Colonic mucosa (tissue), 4 donors: ENCODE measurements around the gene PPIP5K2. TPM values are rescaled to one million over a fixed set of nuclear protein-coding genes. Genes with fewer than 3 reads are reported as not detected.
A peak's percentile ranks its signal among the peaks of the same experiment; 100 is the strongest.

ENCODE experiments used
- DNase-seq: peaks from one replicate; pipeline ENCODE4 v3.0.0-alpha.2; 2020
- H3K27ac ChIP-seq: fragments of 200-600 bp; one replicate; pipeline ENCODE4 v1.8.0; 2021
- H3K27me3 ChIP-seq: fragments of 200-600 bp; one replicate; pipeline ENCODE4 v1.8.0; 2021
- H3K36me3 ChIP-seq: fragments of 200-600 bp; one replicate; pipeline ENCODE4 v1.8.0; 2021
- H3K4me1 ChIP-seq: fragments of 200-600 bp; one replicate; pipeline ENCODE4 v1.8.0; 2021; ENCODE audit warnings: mild to moderate bottlenecking
- H3K4me3 ChIP-seq: fragments of 200-600 bp; one replicate; pipeline ENCODE4 v1.8.0; 2021
- H3K9ac ChIP-seq, 2 donors: one replicate each; pipeline ENCODE4 v1.7.0; 2013; ENCODE audit warnings: control low read depth in 2 of 2, low read depth in 2 of 2, low read length in 2 of 2
- H3K9me3 ChIP-seq: fragments of 200-600 bp; one replicate; pipeline ENCODE4 v1.8.0; 2021
- intact Hi-C: fragments of 100-400 bp; cut with DNase I; formaldehyde crosslinking; loops from one replicate; pipeline ENCODE4 v1.14.1; 2022
- total RNA-seq, 2 donors: library from RNA; stranded (reverse); fragmentation: NEBNext Ultra II Directional in 1 of 2; extraction: Animal tissue kit (Norgen Biotek cat#: 25700) in 1 of 2; gene quantifications; one replicate each; pipeline ENCODE4 v1.2.1, GENCODE V29; 2021
- TF ChIP-seq, protein P1 (sequence below): fragments of 200-600 bp; IDR thresholded peaks from one replicate; pipeline ENCODE4 v1.8.0; 2022; ENCODE audit warnings: antibody characterized with exemption, mild to moderate bottlenecking
- donor health status: healthy.
- donor health status: DM: no; HTN: no; CAD: no.
- donor health status: DM: no; HTN: no; CAD: no.

The PPIP5K2 gene
- total RNA-seq, 2 donors from 2014 or later: 58.7 to 79.3 TPM

DNA sequence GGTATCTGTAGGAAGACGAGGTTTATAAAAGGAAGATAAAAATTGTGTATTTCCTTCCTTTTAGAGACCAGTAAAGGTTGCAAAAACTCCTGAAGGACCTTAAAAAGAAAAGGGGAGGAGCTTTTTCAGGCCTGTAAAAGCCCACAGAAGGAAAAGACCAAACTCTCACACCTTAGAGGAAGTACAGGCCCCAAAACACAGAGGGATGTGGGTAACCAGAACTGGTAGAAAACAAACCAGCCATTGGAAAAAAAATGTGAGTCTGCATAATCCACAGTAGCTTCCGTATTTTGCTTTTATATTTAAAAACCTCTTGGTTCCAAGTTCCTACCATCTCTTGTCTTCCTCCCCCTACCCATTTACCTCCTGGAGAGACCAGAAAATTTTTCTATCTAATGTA, 8.6 kb upstream of the PPIP5K2 start:
- Histone ChIP-seq H3K9ac (no peak overlapping the region), H3K27ac (no peak overlapping the region), H3K27me3 (no peaks in the 10 kb centered on the region), H3K36me3 (no peaks in the 10 kb centered on the region), H3K9me3 (no peaks in the 10 kb centered on the region), H3K4me3 (no peak overlapping the region), H3K4me1 (no peaks in the 10 kb centered on the region)
- DNase-seq: no peak
- TF ChIP-seq, protein P1, sequence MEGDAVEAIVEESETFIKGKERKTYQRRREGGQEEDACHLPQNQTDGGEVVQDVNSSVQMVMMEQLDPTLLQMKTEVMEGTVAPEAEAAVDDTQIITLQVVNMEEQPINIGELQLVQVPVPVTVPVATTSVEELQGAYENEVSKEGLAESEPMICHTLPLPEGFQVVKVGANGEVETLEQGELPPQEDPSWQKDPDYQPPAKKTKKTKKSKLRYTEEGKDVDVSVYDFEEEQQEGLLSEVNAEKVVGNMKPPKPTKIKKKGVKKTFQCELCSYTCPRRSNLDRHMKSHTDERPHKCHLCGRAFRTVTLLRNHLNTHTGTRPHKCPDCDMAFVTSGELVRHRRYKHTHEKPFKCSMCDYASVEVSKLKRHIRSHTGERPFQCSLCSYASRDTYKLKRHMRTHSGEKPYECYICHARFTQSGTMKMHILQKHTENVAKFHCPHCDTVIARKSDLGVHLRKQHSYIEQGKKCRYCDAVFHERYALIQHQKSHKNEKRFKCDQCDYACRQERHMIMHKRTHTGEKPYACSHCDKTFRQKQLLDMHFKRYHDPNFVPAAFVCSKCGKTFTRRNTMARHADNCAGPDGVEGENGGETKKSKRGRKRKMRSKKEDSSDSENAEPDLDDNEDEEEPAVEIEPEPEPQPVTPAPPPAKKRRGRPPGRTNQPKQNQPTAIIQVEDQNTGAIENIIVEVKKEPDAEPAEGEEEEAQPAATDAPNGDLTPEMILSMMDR: no peak
- intact Hi-C loops: no loop called here

DNA sequence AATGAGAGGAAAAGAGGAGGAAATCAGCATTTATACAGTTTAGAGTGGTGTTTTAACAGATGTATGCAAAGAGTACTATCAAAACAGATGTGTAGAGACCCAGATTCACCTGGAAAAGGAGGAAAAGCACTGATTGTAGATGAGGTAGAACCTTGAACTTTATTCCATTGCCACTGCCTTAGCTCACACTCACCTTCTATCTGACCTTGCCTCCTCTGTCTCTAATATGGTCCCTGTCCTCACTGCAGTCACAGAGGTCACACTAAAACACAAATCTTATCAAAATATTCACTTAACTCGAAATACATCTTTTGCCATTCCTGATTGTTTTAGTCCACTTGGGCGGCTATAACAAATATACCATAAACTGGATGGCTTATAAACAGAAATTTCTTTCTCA, 7.2 kb upstream of the PPIP5K2 start:
- Histone ChIP-seq H3K27me3 (no peaks in the 10 kb centered on the region), H3K36me3 (no peaks in the 10 kb centered on the region), H3K9ac (no peak overlapping the region), H3K27ac (no peak overlapping the region), H3K4me1 (no peaks in the 10 kb centered on the region), H3K4me3 (no peak overlapping the region), H3K9me3 (no peaks in the 10 kb centered on the region)
- TF ChIP-seq, protein P1: no peak
- intact Hi-C loops: no loop called here
- no peak for DNase-seq

DNA sequence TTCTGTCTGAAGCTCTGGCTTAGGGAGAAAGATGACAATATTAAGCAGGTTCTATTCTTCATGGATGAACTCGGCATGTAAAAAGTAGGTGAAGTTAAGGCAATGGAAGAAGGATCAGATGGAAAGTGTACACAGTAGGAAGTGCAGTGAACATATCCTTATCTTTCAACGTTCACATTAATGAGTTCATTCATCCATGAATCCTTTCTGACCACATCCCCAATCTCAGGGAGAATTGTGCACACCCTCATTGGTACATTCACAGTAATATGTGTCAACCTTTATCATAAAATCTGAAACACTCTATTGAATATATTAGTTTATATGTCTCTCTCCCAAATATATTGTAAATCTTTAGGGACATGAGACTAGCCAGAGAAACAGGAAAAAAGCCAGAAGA, 5.7 kb upstream of the PPIP5K2 start:
- Histone ChIP-seq H3K4me3 (no peak overlapping the region), H3K36me3 (no peaks in the 10 kb centered on the region), H3K27me3 (no peaks in the 10 kb centered on the region), H3K27ac (no peak overlapping the region), H3K9ac (no peak overlapping the region), H3K9me3 (no peaks in the 10 kb centered on the region), H3K4me1 (no peaks in the 10 kb centered on the region)
- no peak for DNase-seq
- TF ChIP-seq, protein P1: no peak
- intact Hi-C loops: no loop called here

DNA sequence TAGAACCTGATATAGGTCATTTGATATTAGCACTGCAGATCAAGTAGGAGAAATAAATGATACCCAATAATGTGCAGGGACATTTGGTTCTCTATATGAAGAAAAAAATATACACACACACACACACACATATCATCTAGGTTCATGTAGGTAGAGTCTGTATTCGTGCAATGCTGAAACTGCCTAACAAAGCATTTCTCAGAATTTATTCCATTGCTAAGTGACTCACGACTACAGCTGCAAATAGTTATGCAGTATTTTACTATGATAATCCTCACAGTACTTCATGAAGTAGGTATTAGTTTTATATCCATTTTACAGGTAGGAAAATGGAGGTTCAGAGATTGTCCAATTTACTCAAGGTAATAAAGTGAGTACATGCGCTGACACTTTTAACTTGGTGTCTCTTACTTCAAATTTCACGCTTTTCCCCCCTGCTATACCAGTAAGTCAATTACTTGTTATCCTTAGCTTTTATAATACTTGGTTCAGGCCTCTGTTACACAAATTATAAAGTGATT, 2.6 kb upstream of the PPIP5K2 start:
- H3K4me1 ChIP-seq: peaks cover 4% of the 10 kb centered on the region
- TF ChIP-seq, protein P1: no peak

DNA sequence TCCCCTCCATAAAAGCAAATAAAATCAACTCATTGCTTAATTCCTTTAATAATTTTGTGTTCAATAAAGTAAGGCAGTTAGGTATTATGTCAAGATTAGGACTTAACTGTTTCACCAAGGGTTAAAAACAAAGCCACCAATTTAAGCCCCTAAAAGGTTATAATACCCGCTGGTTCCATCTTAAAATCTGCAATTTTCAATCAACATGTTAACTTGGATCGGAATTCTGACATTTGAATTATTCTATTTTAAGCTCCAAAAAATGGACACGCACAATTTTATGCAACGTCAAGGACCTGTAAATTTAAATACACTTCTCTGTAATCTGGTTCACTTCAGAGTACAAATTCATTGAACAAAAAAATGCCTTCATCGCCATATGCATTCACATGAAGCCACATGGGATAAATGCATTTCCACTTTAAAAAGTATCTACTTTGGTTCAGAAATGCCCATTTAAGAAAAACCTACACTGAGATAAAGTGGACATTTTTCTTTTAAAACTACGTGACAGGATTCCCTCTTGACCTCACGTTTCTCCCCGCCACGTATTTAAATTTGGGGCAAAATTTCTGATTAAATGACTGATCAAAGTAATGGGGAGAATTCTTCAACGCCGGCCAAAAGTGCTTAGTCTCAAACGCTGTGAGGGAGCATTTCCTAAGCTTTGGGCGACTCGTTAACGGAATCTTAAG, 884 bp upstream of the PPIP5K2 start:
- H3K27me3 ChIP-seq: no peaks in the 10 kb centered on the region
- H3K4me1 ChIP-seq: peaks cover 4% of the 10 kb centered on the region
- no peak for DNase-seq
- TF ChIP-seq, protein P1: no peak
- peak overlapping the region; percentile 67 for H3K4me3 ChIP-seq
- intact Hi-C loops: no loop called here
- H3K36me3 ChIP-seq: no peaks in the 10 kb centered on the region
- H3K27ac ChIP-seq: peak overlapping the region; percentile 97
- no peaks in the 10 kb centered on the region for H3K9me3 ChIP-seq
- H3K9ac ChIP-seq: peak overlapping the region; percentile 75 to 97

More for the DNA sequence above, 2.6 kb upstream of the PPIP5K2 start:
- H3K4me3 ChIP-seq: no peak overlapping the region
- DNase-seq: no peak
- H3K27ac ChIP-seq: no peak overlapping the region
- no peaks in the 10 kb centered on the region for H3K27me3 ChIP-seq
- no peak overlapping the region for H3K9ac ChIP-seq
- H3K9me3 ChIP-seq: no peaks in the 10 kb centered on the region
- H3K36me3 ChIP-seq: no peaks in the 10 kb centered on the region
- intact Hi-C loops: no loop called here
